ENCODE measurements around the gene ICAM5.

Gene ICAM5

GRCh38 chr19:10289167-10289835, 451 bp upstream of the ICAM5 start:
- Histone ChIP-seq H3K27me3 (ENCODE audit: control insufficient read depth, insufficient read depth, low read length) (peaks cover 57% of the 10 kb centered on the region), H3K4me1 (ENCODE audit: control insufficient read depth, insufficient read depth, low read length) (peaks cover 13% of the 10 kb centered on the region), H3K4me3 (ENCODE audit: low read length) (peak overlapping the region; percentile 62), H3K27ac (ENCODE audit: low read depth, low read length) (no peak overlapping the region), H3K36me3 (ENCODE audit: control insufficient read depth, insufficient read depth, low read length) (peaks cover 3% of the 10 kb centered on the region), H3K9ac (ENCODE audit: low read length) (no peak overlapping the region)

- Histone ChIP-seq H3K9ac (ENCODE audit: low read length) (no peak overlapping the region), H3K4me1 (ENCODE audit: control insufficient read depth, insufficient read depth, low read length) (peaks cover 13% of the 10 kb centered on the region), H3K27ac (ENCODE audit: low read depth, low read length) (no peak overlapping the region), H3K36me3 (ENCODE audit: control insufficient read depth, insufficient read depth, low read length) (no peaks in the 10 kb centered on the region), H3K27me3 (ENCODE audit: control insufficient read depth, insufficient read depth, low read length) (peaks cover 65% of the 10 kb centered on the region), H3K4me3 (ENCODE audit: low read length) (peak overlapping the region; percentile 56)
These were observed 664 bp downstream of the ICAM5 start for GRCh38 chr19:10290357-10290875.

GRCh38 chr19:10290876-10291553, 1.3 kb downstream of the ICAM5 start:
- H3K4me1 ChIP-seq (ENCODE audit: control insufficient read depth, insufficient read depth, low read length), result peaks cover 13% of the 10 kb centered on the region
- H3K27ac ChIP-seq (ENCODE audit: low read depth, low read length), result no peak overlapping the region
- H3K27me3 ChIP-seq (ENCODE audit: control insufficient read depth, insufficient read depth, low read length), result peaks cover 68% of the 10 kb centered on the region
- no peak overlapping the region for H3K9ac ChIP-seq (ENCODE audit: low read length)
- H3K4me3 ChIP-seq (ENCODE audit: low read length), result peak overlapping the region; percentile 56
- no peaks in the 10 kb centered on the region for H3K36me3 ChIP-seq (ENCODE audit: control insufficient read depth, insufficient read depth, low read length)

GRCh38 chr19:10291554-10292205, 1.9 kb downstream of the ICAM5 start:
- no peak overlapping the region for H3K9ac ChIP-seq (ENCODE audit: low read length)

GRCh38 chr19:10292206-10292788, 2.5 kb downstream of the ICAM5 start:
- H3K4me3 ChIP-seq (ENCODE audit: low read length), result peak overlapping the region; percentile 56
- no peak overlapping the region for H3K9ac ChIP-seq (ENCODE audit: low read length)
- H3K27ac ChIP-seq (ENCODE audit: low read depth, low read length), result no peak overlapping the region
- no peaks in the 10 kb centered on the region for H3K36me3 ChIP-seq (ENCODE audit: control insufficient read depth, insufficient read depth, low read length)
- H3K27me3 ChIP-seq (ENCODE audit: control insufficient read depth, insufficient read depth, low read length), result peaks cover 75% of the 10 kb centered on the region
- peaks cover 13% of the 10 kb centered on the region for H3K4me1 ChIP-seq (ENCODE audit: control insufficient read depth, insufficient read depth, low read length)

More at GRCh38 chr19:10291554-10292205, 1.9 kb downstream of the ICAM5 start:
- Histone ChIP-seq H3K4me1 (ENCODE audit: control insufficient read depth, insufficient read depth, low read length) (peaks cover 13% of the 10 kb centered on the region), H3K27me3 (ENCODE audit: control insufficient read depth, insufficient read depth, low read length) (peaks cover 73% of the 10 kb centered on the region), H3K4me3 (ENCODE audit: low read length) (peak overlapping the region; percentile 56), H3K27ac (ENCODE audit: low read depth, low read length) (no peak overlapping the region), H3K36me3 (ENCODE audit: control insufficient read depth, insufficient read depth, low read length) (no peaks in the 10 kb centered on the region)

- no peak overlapping the region for H3K27ac ChIP-seq (ENCODE audit: low read depth, low read length)
- H3K36me3 ChIP-seq (ENCODE audit: control insufficient read depth, insufficient read depth, low read length), result no peaks in the 10 kb centered on the region
- H3K4me1 ChIP-seq (ENCODE audit: control insufficient read depth, insufficient read depth, low read length), result peaks cover 13% of the 10 kb centered on the region
- H3K9ac ChIP-seq (ENCODE audit: low read length), result no peak overlapping the region
- H3K4me3 ChIP-seq (ENCODE audit: low read length), result peak overlapping the region; percentile 56
- H3K27me3 ChIP-seq (ENCODE audit: control insufficient read depth, insufficient read depth, low read length), result peaks cover 71% of the 10 kb centered on the region
These were observed 3.3 kb downstream of the ICAM5 start for GRCh38 chr19:10292789-10293636.

GRCh38 chr19:10293637-10294367, 4.0 kb downstream of the ICAM5 start:
- H3K9ac ChIP-seq (ENCODE audit: low read length), result no peak overlapping the region
- no peaks in the 10 kb centered on the region for H3K36me3 ChIP-seq (ENCODE audit: control insufficient read depth, insufficient read depth, low read length)
- H3K4me1 ChIP-seq (ENCODE audit: control insufficient read depth, insufficient read depth, low read length), result peaks cover 13% of the 10 kb centered on the region
- no peak overlapping the region for H3K27ac ChIP-seq (ENCODE audit: low read depth, low read length)
- no peak overlapping the region for H3K4me3 ChIP-seq (ENCODE audit: low read length)
- H3K27me3 ChIP-seq (ENCODE audit: control insufficient read depth, insufficient read depth, low read length), result peaks cover 63% of the 10 kb centered on the region

- H3K4me1 ChIP-seq (ENCODE audit: control insufficient read depth, insufficient read depth, low read length), result peaks cover 11% of the 10 kb centered on the region
- no peaks in the 10 kb centered on the region for H3K36me3 ChIP-seq (ENCODE audit: control insufficient read depth, insufficient read depth, low read length)
- H3K4me3 ChIP-seq (ENCODE audit: low read length), result no peak overlapping the region
- H3K9ac ChIP-seq (ENCODE audit: low read length), result no peak overlapping the region
- H3K27me3 ChIP-seq (ENCODE audit: control insufficient read depth, insufficient read depth, low read length), result peaks cover 58% of the 10 kb centered on the region
- H3K27ac ChIP-seq (ENCODE audit: low read depth, low read length), result no peak overlapping the region
These were observed 4.6 kb downstream of the ICAM5 start for GRCh38 chr19:10294368-10294697.

GRCh38 chr19:10295305-10295846, 5.6 kb downstream of the ICAM5 start:
- H3K4me1 ChIP-seq (ENCODE audit: control insufficient read depth, insufficient read depth, low read length), result peaks cover 11% of the 10 kb centered on the region
- peaks cover 55% of the 10 kb centered on the region for H3K27me3 ChIP-seq (ENCODE audit: control insufficient read depth, insufficient read depth, low read length)
- no peak overlapping the region for H3K27ac ChIP-seq (ENCODE audit: low read depth, low read length)
- H3K9ac ChIP-seq (ENCODE audit: low read length), result no peak overlapping the region
- no peaks in the 10 kb centered on the region for H3K36me3 ChIP-seq (ENCODE audit: control insufficient read depth, insufficient read depth, low read length)
- peak overlapping the region; percentile 7 for H3K4me3 ChIP-seq (ENCODE audit: low read length)

GRCh38 chr19:10295847-10296591, 6.3 kb downstream of the ICAM5 start:
- H3K4me3 ChIP-seq (ENCODE audit: low read length), result peak overlapping the region; percentile 7
- H3K27me3 ChIP-seq (ENCODE audit: control insufficient read depth, insufficient read depth, low read length), result peaks cover 48% of the 10 kb centered on the region
- H3K27ac ChIP-seq (ENCODE audit: low read depth, low read length), result no peak overlapping the region

More at GRCh38 chr19:10295847-10296591, 6.3 kb downstream of the ICAM5 start:
- Histone ChIP-seq H3K9ac (ENCODE audit: low read length) (no peak overlapping the region), H3K36me3 (ENCODE audit: control insufficient read depth, insufficient read depth, low read length) (no peaks in the 10 kb centered on the region), H3K4me1 (ENCODE audit: control insufficient read depth, insufficient read depth, low read length) (peaks cover 5% of the 10 kb centered on the region)

Measured in rectal smooth muscle tissue (tissue), 1 donor.